Astrocyte of the hippocampus (primary cell): ENCODE results near the gene AIF1L.
"Not testable (repeated sequence)": the region's sequence is repeated elsewhere in the genome, so short reads cannot be mapped to it uniquely, and the experiment has no call there.

ENCODE experiments used
- DNase-seq: peaks from one replicate; pipeline ENCODE4 v3.0.0; 2011; ENCODE audit warnings: low read depth, low spot score

The AIF1L gene

GRCh38 chr9:131119600-131119999 lies 23.3 kb downstream of the AIF1L start:
- no peak for DNase-seq

GRCh38 chr9:131120620-131121228 lies 24.4 kb downstream of the AIF1L start:
- DNase-seq: no peak

DNA sequence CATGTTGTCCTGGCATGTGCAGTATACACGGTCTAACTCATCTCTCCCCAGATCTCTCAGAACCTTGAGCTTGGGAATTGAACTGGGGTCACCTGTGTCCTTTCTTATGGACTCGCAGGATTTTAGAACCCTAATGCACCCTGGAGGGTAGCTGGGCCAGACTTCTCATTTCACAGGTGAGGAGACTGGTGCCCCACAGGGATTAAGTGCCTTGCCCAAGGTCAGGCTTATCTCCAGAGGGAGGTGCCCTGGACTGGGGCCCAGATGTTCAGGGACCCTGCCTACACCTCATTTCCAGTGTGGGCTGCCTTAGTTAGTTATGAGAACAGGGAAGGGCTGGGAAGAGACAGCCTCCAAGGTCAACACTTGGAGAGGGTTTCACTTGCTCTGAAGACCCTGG lies 25.0 kb downstream of the AIF1L start:
- no peak for DNase-seq

GRCh38 chr9:131122158-131122557 lies 25.8 kb downstream of the AIF1L start:
- no peak for DNase-seq

GRCh38 chr9:131125038-131125287 lies 28.6 kb downstream of the AIF1L start:
- DNase-seq: no peak

GRCh38 chr9:131125288-131126058 lies 29.1 kb downstream of the AIF1L start, which contains the start of gene NUP214:
Gene NUP214 (plus strand): TSS chr9:131125586. CDS start chr9:131125705, 119 bp downstream.
- DNase-seq: peak; percentile 100

DNA sequence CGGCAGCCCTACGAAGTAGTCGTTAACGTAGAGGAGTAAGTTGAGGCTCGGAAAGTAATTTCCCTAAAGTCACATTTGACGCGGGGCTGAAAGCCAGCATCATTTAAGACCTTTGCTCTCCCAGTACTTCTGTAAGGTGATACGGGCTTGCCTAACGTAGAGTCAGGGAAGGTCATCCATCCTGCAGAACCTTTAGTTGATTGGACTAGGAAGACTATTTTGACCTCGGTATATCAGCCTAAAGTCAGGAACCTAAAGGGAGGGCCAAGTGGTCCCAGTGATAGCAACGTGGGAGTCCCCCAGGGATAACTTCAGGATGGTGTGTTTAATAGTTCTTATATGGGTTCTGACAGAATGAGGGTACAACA lies 29.7 kb downstream of the AIF1L start:
- DNase-seq: no peak

DNA sequence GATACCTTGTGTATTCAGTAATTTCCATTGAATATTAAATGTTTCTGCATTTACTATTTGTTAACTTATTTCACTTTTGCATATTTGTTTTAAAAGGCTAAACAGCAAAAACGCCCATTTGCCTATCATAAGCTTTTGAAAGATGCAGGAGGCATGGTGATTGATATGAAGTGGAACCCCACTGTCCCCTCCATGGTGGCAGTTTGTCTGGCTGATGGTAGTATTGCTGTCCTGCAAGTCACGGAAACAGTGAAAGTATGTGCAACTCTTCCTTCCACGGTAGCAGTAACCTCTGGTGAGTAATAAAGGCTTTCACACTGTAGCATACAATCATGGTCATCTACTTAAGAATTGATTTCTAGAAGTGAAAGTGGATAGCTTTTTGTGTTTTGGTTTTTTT lies 32.9 kb downstream of the AIF1L start:
- no peak for DNase-seq

DNA sequence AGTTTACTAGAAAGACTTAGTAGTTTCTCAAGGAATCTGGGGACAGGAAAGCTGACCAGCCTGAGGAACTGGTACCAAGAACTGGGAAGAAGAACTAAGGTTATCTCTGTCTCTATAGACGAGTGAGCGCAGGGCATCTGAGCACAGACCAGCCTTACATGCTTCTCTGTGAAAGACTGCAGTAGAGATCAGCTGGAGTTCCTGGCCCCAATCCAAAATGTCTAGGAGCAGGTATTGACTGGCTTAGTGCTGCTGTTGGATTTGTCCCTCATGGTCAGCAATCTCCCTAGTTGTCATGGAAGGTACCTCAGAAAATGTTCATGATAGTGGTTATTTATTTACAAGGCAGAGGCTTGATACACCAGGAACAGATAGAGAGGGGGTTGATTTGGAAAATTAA lies 42.3 kb downstream of the AIF1L start:
- DNase-seq: no peak

- no peak for DNase-seq
Measured at GRCh38 chr9:131140112-131140511, 43.8 kb downstream of the AIF1L start.

- no peak for DNase-seq
Measured at GRCh38 chr9:131140550-131140949, 44.2 kb downstream of the AIF1L start.

GRCh38 chr9:131142160-131142559 lies 45.8 kb downstream of the AIF1L start:
- DNase-seq: no peak

DNA sequence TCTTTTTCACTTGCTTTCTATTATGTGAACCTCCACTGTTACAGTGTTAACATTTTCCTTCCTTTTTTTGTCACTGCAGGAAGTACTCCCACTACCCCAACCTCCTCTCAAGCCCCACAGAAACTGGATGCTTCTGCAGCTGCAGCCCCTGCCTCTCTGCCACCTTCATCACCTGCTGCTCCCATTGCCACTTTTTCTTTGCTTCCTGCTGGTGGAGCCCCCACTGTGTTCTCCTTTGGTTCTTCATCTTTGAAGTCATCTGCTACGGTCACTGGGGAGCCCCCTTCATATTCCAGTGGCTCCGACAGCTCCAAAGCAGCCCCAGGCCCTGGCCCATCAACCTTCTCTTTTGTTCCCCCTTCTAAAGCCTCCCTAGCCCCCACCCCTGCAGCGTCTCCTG lies 47.9 kb downstream of the AIF1L start:
- DNase-seq: no peak

GRCh38 chr9:131145245-131145644 lies 48.9 kb downstream of the AIF1L start:
- no peak for DNase-seq

- no peak for DNase-seq
Measured at GRCh38 chr9:131146186-131146585, 49.9 kb downstream of the AIF1L start.

DNA sequence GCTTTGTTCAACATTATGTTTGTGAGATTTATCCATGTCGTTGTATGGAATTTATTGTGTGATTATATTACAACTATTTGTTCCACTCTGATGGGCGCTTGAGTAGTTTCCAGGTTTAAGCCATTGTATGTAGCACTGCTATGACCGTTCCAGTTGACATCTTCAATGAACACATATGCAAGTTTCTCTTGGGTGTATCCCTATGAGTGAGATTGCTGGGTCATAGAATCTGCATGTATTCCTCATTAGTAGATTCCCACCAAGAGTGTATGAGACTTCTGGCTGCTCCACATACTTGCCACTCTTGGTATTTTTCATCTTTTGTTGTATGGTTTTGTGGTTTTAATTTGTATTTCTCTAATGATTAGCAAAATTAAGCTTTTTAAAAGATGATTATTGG lies 51.9 kb downstream of the AIF1L start:
- DNase-seq: no peak

DNA sequence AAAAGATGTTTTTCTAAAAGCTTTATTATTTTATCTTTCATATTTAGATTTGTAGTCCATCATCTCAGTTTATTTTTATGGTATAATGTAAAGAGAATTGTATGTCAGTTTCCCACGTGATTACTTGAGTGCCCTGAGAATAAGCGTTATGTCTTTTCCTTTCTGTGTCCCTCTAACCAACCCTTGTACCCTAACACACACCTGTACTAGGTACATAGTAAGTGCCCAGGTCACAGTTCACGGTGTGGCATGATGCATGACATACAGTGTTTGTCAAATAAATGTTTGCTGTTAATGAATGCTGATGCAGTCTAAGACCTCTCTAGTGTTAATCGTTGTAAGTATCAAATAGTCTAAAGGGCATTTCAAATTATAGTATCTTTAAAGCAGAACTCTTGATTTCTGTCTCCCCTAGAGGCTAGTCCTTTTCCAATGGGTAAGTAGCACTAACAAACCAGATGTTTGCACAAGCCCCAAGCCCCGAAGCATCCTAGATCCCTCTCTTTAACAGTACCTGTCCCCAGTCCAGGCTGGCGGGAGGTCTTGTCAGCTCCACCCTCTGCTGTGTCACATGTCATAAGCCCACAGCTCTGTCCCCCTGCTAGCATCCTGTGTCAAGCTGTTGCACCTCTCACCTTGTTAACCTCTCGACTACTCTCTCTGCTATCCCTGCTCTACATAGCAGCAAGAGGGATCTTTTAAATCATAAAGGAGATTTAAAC lies 52.8 kb downstream of the AIF1L start:
- DNase-seq: no peak

DNA sequence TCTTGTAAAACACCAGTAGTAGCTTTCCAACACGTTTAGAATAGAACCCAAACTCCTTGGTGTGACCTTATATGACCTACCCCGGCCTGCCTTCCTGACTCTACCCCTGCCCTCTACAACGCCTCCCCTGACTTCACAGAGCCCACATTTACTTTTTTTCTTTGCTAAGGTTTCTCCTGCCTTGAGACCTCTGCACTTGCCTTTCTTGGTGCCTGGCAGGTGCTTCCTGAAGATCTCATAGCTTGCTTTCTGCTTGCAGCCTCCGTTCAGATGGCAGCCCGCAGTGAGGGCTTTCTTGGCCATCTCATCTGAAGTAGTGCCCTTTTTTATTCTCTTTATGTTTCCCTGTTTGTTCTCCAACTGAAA lies 53.3 kb downstream of the AIF1L start:
- DNase-seq: no peak

GRCh38 chr9:131153595-131153994 lies 57.3 kb downstream of the AIF1L start:
- no peak for DNase-seq

GRCh38 chr9:131158673-131159072 lies 62.3 kb downstream of the AIF1L start:
- DNase-seq: not testable (repeated sequence)

DNA sequence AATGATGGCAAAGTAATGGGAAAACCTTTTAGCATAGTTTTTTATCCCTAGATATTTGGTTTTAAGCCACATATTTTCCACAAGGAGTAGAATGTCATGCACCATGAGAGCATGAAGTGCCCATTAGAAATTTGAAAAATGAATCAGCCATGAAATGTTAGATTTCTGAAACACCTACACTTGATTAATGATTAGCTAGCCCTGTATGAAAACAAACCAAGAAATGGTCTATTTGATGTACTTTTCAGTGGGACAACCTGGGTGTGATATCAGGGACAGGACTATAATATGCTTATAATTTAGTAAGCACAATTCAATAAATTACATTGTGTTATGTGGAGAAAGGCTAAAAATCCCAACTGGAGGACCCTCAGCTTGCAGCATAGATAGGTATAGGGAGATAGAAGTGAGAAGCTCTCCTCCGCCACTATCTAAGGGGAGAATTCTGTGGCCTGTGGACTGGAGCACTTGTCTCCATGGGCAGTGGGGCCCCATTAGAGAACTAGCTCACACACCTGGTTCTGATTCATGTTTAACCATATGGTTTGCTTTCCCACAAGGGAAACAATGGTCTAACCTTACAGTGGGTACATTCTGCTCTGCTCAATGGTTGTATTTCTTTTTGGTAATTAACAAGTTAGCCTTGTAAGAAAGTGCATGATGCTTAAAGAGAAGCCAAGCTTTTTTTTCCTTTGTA lies 64.2 kb downstream of the AIF1L start:
- no peak for DNase-seq

DNA sequence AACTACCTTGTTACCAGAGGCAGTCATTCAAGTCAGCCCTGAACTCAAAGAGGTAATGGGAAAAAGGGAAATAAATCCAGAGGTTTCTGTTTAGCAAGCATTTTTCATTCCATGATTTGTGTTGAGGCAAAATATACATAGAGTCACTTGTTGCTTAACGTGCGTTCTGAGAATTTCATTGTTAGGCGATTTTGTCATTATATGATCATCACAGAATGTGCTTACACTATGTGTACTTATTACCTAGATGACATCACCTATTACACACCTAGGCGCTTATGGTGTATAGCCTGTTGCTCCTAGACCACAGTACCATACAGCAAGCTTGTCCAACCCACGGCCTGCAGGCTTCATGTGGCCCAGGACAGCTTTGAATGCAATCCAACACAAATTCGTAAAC lies 65.3 kb downstream of the AIF1L start:
- DNase-seq: no peak

DNA sequence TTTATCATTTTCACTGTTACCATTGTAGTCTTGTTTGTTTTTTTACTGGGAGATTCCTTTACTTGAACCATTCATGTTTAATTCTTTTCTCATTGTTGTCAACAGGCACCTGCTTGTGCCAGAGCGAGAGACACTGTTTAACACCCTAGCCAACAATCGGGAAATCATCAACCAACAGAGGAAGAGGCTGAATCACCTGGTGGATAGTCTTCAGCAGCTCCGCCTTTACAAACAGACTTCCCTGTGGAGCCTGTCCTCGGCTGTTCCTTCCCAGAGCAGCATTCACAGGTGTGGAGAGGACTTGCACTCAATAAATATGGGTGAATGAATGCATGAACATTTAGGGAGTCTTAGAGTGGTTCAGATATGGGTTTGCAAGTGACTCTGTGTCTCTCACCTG lies 66.6 kb downstream of the AIF1L start:
- no peak for DNase-seq
